Measurements from ENCODE around the gene MUSTN1.

The MUSTN1 gene

GRCh38 chr3:52798978-52799476, 35.8 kb downstream of the MUSTN1 start:
- peak; percentile 38 for DNase-seq

- DNase-seq: no peak
Measured at GRCh38 chr3:52798376-52798977, 36.3 kb downstream of the MUSTN1 start.

DNA sequence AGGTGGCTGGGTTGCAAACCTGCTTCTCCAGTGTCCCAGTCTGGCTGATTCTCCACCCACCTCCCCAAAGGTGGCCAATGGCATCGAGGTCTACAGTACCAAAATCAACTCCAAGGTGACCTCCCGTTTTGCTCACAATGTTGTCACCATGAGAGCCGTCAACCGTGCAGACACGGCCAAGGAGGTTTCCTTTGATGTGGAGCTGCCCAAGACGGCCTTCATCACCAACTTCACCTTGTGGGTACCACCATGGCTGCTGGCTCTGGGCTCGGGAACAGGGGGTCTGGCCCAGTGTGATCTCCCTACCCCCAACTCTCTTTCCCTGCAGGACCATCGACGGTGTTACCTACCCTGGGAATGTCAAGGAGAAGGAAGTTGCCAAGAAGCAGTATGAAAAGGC, 38.4 kb downstream of the MUSTN1 start:
- no peak for DNase-seq

DNA sequence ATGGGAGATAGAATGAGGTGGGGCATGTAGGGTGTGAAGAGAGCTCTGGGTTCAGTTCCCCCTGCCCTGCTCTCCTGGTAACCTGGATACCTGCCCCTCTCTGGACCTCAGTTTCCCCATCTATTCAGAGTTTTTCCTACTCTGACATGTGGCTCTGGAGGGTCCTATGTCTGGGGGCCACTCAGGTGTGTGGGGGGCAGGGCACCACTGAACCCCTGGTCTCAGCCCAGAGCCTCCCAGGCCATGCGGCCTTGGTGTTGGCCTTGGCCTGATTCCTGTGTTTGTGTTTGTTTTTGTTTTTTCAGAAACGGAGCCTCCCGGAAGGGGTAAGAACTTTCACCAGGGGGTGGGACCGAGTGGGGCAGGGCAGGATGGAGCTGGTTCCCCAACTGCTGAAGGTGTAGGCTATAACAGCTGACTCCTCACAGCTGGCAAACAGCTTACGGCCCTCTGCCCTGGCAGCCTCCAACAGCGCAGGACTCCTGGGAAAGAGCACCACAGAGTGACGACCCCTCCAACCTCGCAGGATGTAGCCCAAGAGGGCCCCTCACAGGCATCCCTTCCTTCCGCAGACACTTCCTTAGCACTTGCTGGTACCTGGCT, 39.4 kb downstream of the MUSTN1 start:
- DNase-seq: no peak

DNA sequence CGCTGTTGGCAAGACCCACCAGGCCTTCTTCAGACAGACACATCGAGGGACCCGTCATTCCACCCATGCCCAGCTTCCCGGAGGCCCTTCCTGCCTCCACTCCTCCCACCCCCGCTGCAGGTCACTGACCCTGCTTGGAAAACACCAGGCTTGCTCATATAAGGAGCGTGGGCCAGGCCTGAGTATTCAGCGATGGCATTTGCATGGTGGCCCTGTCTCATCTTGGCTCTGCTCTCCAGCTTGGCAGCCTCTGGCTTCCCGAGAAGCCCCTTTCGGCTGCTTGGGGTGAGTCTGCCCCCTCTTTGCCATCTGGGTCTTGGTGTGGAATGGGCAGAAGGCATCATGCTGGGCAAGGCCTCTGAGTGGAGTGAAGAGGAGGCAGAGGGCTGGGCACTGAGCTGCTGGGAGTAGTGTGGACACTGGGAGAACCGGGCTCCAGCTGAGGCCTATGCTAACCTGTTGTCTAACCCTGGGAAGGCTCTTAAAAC, 40.2 kb downstream of the MUSTN1 start, which contains the start of gene ITIH3:
Gene ITIH3, plus strand, starts transcription at position 185 of the 488 bp plus-strand sequence. Its CDS starts 8 bp downstream, at position 193.
- DNase-seq: no peak

- no peak for DNase-seq
Measured at GRCh38 chr3:52793702-52794611, 40.9 kb downstream of the MUSTN1 start.

- DNase-seq: peak; percentile 70
Measured at GRCh38 chr3:52792961-52793695, 41.7 kb downstream of the MUSTN1 start.

- DNase-seq: no peak
Measured at GRCh38 chr3:52792413-52792812, 42.4 kb downstream of the MUSTN1 start.

DNA sequence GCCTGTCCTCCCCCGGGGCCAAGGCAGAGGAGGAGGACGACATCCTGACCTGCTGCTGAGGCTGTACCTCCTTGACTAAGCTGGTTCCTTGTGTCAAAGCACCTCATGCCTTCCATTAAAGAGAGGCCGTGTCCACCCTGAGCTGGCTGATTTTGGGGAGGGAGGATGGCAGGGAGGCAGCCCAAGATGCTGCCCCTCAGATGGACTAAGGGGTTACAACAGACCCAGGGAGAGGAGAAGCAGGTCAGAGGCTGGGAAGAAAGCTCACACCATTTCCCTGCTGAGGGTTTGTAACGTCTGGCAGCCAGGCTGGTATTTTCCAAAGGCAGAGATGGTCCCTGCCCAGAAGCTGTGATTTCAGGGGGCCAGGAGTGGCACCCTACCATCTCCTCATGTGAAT, 42.9 kb downstream of the MUSTN1 start:
- DNase-seq: no peak

- DNase-seq: no peak
Measured at GRCh38 chr3:52791366-52791765, 43.5 kb downstream of the MUSTN1 start.

DNA sequence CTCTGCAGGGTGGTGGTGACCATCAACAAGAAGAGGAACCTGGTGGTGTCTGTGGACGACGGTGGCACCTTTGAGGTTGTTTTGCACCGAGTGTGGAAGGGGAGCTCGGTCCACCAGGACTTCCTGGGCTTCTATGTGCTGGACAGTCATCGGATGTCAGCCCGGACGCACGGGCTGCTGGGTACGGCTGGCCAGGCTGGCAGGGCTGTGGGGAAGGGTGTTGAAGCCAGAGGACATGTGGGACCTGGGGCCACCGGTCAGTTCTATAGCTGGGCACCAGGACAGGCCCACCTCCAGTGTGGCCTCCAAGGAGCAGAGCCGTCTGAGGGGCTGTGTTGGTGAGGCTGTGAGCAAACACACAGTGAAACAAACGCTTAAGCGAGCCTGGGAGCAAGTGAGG, 44.1 kb downstream of the MUSTN1 start:
- DNase-seq: no peak

GRCh38 chr3:52790337-52790736, 44.5 kb downstream of the MUSTN1 start:
- no peak for DNase-seq

GRCh38 chr3:52789746-52790040, 45.1 kb downstream of the MUSTN1 start:
- no peak for DNase-seq

GRCh38 chr3:52788890-52789745, 45.7 kb downstream of the MUSTN1 start:
- DNase-seq: no peak

DNA sequence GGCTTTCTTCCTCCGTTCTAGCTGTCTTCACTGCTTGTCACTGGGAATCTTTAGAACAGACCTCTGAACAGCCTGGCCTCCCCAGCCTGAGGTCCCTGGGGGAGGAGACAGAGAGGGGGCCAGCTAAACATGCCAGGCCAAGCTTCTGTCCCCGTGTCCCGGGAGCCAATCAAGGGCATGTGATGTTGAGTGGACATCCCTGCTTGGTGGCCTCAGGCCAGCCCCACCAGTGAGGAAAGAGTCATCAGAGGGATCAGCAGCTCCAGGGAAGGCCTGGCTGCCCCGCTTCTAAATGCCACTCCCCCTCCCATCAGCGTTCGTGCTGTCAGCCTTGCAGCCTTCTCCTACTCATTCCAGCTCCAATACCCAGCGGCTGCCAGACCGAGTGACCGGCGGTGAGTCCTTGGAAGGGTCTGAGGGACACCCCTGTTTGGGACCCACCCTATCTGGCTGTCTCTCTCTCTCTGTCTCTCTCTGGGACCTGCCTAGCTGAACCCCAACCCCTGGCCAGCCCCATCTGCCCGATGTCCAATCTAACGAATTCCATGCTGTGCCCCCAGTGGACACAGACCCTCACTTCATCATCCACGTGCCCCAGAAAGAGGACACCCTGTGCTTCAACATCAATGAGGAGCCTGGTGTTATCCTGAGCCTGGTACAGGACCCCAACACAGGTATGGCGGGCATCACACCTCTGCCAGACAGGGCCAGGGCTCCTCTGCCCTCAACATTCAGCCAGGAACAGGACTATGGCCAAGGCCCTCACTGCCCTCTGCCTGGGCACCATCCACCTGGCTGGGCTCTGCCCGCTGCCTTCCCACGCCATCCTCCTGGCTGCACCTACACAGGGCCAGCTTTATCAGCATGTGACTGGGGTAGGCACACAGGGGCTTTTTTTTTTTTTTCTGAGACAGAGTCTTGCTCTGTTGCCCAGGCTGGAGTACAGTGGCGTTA, 46.9 kb downstream of the MUSTN1 start:
- DNase-seq: no peak

DNA sequence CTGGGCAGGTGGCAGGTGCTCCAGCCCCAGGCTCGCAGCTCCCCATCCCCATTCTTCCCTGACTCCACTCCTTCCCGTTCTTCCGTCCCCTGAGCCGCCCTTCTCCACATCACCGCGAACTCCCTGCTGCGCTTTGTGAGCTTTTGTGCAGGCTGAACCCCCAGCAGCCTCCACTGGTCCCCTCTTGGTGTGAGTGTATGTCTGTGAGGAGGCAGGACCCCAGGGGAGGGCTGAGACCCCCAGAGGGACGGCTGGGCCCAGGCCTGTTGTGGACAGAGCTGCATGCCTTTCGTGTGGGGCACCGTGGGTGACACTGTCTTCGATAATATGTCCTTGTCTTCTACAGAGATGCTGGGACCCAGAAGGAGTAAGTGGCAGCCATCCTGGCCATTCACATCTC, 47.6 kb downstream of the MUSTN1 start:
- DNase-seq: no peak

DNA sequence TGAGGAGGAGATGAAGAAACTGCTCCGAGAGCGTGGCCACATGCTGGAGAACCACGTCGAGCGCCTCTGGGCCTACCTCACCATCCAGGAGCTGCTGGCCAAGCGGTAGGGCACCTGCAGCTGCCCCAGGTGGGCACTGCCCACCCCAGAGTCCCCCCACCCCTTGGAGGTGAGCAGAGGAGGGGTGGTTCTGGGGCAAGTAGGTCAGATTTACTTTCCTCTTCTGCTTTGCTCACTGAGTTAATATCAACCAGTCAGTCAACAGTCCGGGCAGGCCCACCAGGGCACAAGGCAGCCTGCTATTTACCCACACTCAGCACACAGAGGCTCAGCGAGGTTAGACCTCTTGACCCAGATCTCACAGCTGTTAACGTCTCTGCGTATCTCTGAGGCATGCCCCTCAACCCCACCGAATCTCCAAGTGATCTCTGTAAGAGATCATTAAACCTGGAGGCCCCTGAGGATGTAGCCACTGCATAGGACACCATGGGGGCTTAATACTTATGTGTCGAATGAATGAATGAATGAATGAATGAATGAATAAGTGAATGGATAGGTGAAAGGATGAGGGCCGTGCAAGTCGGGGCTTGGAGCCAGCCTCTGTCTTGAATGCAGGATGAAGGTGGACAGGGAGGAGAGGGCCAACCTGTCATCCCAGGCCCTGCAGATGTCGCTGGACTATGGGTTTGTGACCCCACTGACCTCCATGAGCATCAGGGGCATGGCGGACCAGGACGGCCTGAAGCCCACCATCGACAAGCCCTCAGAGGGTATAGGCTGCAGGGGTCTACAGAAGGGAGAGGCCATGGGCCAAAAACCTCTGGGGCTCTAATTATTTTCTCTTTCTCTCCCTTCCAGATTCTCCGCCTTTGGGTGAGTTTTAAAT, 48.2 kb downstream of the MUSTN1 start:
- DNase-seq: no peak

GRCh38 chr3:52784931-52785590, 49.8 kb downstream of the MUSTN1 start:
- DNase-seq: no peak

GRCh38 chr3:52784021-52784621, 50.7 kb downstream of the MUSTN1 start:
- no peak for DNase-seq
